GM19025 (cell line): Measurements from ENCODE around the gene CCL19.

Source experiments
- ATAC-seq: cut with Tn5 transposase; IDR thresholded peaks from one replicate; pipeline ENCODE4 v1.9.1; 2021; ENCODE audit warnings: mild to moderate bottlenecking, low read depth, moderate library complexity; ENCODE audit not compliant: unreplicated experiment

The CCL19 gene

GRCh38 chr9:34642679-34643078 is 48.4 kb downstream of the CCL19 start:
- ATAC-seq, result no peak
